GM21723 (cell line): ENCODE results near the gene PLA1A.
"Not testable (repeated sequence)": the region's sequence is repeated elsewhere in the genome, so short reads cannot be mapped to it uniquely, and the experiment has no call there.

Experiments used
- ATAC-seq: cut with Tn5 transposase; IDR thresholded peaks from one replicate; pipeline ENCODE4 v1.9.1; 2021; ENCODE audit warnings: mild to moderate bottlenecking, moderate library complexity; ENCODE audit not compliant: unreplicated experiment

Gene PLA1A

GRCh38 chr3:119597548-119598288 is at the start of gene PLA1A:
PLA1A (plus strand) TSS chr3:119597885; CDS start chr3:119597914, 29 bp downstream.
- ATAC-seq, result no peak

GRCh38 chr3:119548341-119548740 is 49.3 kb upstream of the PLA1A start:
- ATAC-seq, result no peak

DNA sequence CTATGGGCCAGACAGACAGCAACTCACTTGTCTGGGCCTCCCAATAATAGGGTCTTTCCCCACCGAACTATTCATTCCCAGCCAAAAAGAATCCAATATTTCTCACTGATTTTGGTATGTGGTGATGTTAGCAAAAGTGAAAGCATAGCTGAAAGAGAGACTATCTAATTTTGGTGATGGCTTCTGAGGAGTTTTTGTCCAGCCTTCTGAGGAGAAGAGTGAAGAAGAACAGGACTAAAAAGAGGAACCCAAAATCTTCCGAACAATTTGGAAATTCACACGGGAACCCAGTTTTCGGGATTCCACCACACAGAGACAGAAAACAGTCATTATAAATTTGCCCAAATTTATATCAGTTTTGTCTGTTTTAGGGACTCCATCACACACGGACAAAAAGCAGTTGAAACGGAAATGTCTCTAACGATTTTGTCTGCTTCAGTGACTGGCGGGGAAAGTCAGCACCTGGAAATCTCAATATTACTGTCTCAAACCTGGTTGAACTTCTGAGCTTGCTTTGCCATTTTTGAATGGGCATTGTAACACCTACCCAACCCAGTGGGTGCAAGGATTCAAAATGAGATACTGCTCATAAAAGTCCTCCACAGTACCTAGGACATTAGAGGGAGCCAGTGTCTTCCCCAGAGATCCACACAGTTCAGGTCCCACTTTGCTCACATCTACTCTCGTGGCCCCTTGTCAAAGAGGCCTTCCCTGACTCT is 47.3 kb upstream of the PLA1A start:
- peak; percentile 37 for ATAC-seq

GRCh38 chr3:119551598-119551997 is 46.1 kb upstream of the PLA1A start:
- ATAC-seq, result no peak

- ATAC-seq, result not testable (repeated sequence)
These were observed 44.8 kb upstream of the PLA1A start for GRCh38 chr3:119552928-119553327.

GRCh38 chr3:119553823-119554415 is 43.8 kb upstream of the PLA1A start:
- no peak for ATAC-seq

- no peak for ATAC-seq
These were observed 42.4 kb upstream of the PLA1A start for GRCh38 chr3:119555309-119555735.

GRCh38 chr3:119555929-119556328 is 41.8 kb upstream of the PLA1A start:
- no peak for ATAC-seq

GRCh38 chr3:119557192-119557876 is 40.4 kb upstream of the PLA1A start:
- no peak for ATAC-seq

- no peak for ATAC-seq
These were observed 39.8 kb upstream of the PLA1A start for GRCh38 chr3:119557877-119558269.

DNA sequence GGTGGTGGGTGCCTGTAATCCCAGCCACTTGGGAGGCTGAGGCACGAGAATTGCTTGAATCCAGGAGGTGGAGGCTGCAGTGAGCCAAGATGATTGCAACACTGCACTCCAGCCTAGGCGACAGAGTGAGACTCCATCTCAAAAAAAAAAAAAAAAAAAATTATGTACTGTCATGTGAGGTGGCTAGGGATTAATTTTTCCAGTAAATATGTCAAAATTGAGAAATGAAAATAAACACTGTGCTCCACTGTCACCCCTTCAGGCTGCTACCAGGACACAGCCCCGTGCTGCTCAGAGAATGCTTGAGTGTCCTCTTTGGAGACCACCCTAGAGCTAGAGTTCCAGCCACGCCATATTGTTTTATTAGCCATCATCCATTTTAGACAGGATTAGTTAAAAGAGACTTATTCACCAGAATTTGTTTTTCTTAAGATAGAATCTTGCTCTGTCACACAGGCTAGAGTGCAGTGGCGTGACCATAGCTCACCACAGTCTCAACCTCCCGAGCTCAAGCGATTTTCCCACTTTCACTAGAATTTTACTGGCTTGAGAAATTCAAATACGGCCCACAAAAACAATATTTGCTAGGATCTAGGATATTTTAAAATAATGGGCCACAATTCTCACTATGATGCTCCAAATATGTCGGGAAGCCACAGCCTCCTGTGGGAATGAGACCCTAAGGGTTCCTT is 38.9 kb upstream of the PLA1A start:
- ATAC-seq, result no peak

GRCh38 chr3:119559441-119559963 is 38.2 kb upstream of the PLA1A start, which contains the start of gene CD80:
CD80 (minus strand) TSS chr3:119559614; CDS start chr3:119557728, 1,886 bp downstream.
- ATAC-seq, result peak; percentile 65

DNA sequence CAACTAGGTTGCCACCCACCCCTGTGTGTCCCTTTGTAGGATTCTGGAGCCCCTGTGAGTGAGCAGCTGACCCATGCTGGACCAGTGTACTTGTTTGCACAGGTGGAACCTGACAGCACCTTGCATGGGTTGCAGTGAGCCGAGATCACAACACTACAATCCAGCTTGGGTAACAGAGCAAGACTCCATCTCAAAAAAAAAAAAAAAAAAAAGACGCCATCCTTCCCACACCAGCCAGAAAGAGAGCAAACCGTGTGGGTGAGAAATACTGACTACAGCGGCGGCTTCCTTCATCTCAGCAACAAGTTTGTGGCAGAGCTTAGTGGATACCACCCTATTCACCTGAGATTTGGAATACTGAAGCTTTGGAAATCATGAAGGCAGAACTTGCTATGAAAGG is 37.5 kb upstream of the PLA1A start:
- ATAC-seq, result peak; percentile 1

GRCh38 chr3:119562307-119562961 is 35.3 kb upstream of the PLA1A start:
- ATAC-seq, result peak; percentile 68

DNA sequence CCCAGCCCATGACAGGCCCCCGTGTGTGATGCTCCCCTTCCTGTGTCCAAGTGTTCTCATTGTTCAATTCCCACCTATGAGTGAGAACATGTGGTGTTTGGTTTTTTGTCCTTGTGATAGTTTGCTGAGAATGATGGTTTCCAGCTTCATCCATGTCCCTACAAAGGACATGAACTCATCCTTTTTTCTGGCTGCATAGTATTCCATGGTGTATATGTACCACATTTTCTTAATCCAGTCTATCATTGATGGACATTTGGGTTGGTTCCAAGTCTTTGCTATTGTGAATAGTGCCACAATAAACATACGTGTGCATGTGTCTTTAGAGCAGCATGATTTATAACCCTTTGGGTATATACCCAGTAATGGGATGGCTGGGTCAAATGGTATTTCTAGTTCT is 34.4 kb upstream of the PLA1A start:
- ATAC-seq, result not testable (repeated sequence)

DNA sequence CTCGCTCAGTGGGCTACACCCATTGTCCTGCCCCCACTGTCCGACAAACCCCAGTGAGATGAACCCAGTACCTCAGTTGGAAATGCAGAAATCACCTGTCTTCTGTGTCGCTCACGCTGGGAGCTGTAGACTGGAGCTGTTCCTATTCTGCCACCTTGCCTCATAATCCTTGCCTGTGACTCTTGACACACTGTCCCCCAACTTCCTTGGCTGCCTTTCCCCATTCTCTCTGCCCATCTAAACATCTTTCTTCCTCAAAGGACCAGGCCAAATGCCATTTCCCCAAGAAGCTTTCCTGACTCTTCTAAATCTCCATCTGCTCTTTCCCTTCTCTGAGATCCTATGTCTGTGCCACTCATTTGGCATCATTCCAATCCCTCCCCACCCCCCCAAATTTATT is 28.5 kb upstream of the PLA1A start:
- ATAC-seq, result no peak

- ATAC-seq, result peak; percentile 78
These were observed 27.5 kb upstream of the PLA1A start for GRCh38 chr3:119570229-119570628.

DNA sequence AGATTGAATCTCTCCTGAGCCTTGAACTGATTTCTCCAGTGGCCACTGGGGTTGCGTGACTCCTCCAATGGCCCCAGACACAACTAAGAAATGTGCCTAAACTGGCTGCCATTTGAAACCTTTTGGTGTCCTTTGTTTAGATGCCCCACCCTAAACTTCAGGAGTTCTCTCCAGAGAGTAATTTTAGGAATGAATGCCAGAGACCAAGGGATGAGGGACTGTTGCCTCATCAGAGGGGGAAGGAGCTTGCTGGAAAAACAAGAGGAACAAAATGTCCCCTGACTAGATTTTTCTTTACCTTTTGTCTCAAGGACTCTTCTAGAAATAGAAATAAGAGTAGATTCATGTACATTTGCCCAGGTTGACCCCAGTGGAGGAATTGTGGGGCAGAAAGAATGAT is 26.5 kb upstream of the PLA1A start:
- ATAC-seq, result no peak

DNA sequence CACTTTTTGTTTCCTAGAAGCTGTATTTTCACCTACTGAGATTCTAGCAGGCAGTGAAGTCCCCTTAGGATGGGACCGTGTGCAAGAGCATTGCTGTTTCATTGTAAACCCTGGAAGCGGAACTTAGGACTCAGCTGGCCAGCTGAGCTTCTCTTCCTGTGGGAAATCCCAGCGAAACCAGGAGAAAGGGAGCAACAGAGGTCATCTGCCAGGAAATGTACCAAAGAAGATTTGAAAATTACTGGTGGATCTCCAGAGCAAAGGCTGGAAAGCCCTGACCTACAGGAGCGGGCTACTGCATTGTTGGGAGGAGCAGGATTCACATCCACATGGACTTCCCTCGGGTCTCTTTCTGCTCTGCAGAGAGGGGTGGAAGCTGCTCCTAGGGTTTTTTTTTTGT is 26.0 kb upstream of the PLA1A start:
- no peak for ATAC-seq

GRCh38 chr3:119575507-119575906 is 22.2 kb upstream of the PLA1A start:
- no peak for ATAC-seq
